NCI-H187 (cell line): ENCODE data around the gene UVRAG.
"Not testable (repeated sequence)": the region's sequence is repeated elsewhere in the genome, so short reads cannot be mapped to it uniquely, and the experiment has no call there.

Experiments used
- DNase-seq, 2 experiments: peaks; one replicate each; lab custom pipeline; 2025; lab: John Stamatoyannopoulos, UW

Gene UVRAG

GRCh38 chr11:75879737-75880136 is 64.7 kb downstream of the UVRAG start:
- DNase-seq: no peak

- not testable (repeated sequence) for DNase-seq
These were observed 65.3 kb downstream of the UVRAG start for GRCh38 chr11:75880343-75880742.

GRCh38 chr11:75884321-75884720 is 69.3 kb downstream of the UVRAG start:
- no peak for DNase-seq

- DNase-seq: no peak
These were observed 73.4 kb downstream of the UVRAG start for GRCh38 chr11:75888416-75888815.

GRCh38 chr11:75891947-75892739 is 77.1 kb downstream of the UVRAG start:
- no peak for DNase-seq

GRCh38 chr11:75893251-75893650 is 78.2 kb downstream of the UVRAG start:
- DNase-seq: no peak

GRCh38 chr11:75894036-75894585 is 79.1 kb downstream of the UVRAG start:
- DNase-seq: no peak

GRCh38 chr11:75896843-75897419 is 81.9 kb downstream of the UVRAG start:
- DNase-seq: no peak

GRCh38 chr11:75898871-75899270 is 83.9 kb downstream of the UVRAG start:
- DNase-seq: no peak

- DNase-seq: no peak
These were observed 84.8 kb downstream of the UVRAG start for GRCh38 chr11:75899806-75900205.

- DNase-seq: no peak
These were observed 85.8 kb downstream of the UVRAG start for GRCh38 chr11:75900848-75901247.

GRCh38 chr11:75902631-75903030 is 87.6 kb downstream of the UVRAG start:
- no peak for DNase-seq

- no peak for DNase-seq
These were observed 88.3 kb downstream of the UVRAG start for GRCh38 chr11:75903276-75903675.

GRCh38 chr11:75905434-75905833 is 90.4 kb downstream of the UVRAG start:
- no peak for DNase-seq

- no peak for DNase-seq
These were observed 93.0 kb downstream of the UVRAG start for GRCh38 chr11:75907906-75908527.

- DNase-seq: no peak
These were observed 95.6 kb downstream of the UVRAG start for GRCh38 chr11:75910426-75911145.

- DNase-seq: no peak
These were observed 96.4 kb downstream of the UVRAG start for GRCh38 chr11:75911459-75911858.

- DNase-seq: no peak
These were observed 99.0 kb downstream of the UVRAG start for GRCh38 chr11:75913984-75914383.

GRCh38 chr11:75916882-75917281 is 101.9 kb downstream of the UVRAG start:
- DNase-seq: no peak

GRCh38 chr11:75918331-75918730 is 103.3 kb downstream of the UVRAG start:
- DNase-seq: no peak

GRCh38 chr11:75919525-75919924 is 104.5 kb downstream of the UVRAG start:
- DNase-seq: no peak

- DNase-seq: no peak
These were observed 105.8 kb downstream of the UVRAG start for GRCh38 chr11:75920848-75921247.
